ENCODE data around the gene MCF2L2. TPM values are rescaled to one million over a fixed set of nuclear protein-coding genes. Genes with fewer than 3 reads are reported as not detected.

Gene MCF2L2
- total RNA-seq, 1 experiment from 2014 or later: 1.7 TPM

DNA sequence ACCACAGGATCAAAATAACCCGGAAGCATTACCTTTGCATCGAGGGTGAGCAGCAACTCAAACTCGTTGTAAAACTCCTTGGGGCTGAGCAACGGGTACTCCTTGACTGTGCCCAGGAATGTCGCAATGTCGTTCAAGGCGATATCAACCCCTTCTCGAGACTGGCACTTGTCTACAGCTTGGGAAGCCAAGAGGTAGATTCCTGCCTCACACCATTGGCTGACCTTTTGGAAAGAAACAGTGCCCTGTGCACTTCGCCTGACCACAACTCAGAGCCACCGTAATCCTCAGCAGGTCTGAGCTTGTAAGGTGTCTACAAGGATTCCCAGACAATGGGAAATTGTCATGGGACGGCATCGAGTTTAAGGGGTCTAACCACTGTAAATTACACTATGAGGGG lies 131.5 kb downstream of the MCF2L2 start:
- ChIA-PET CTCF (no interaction called here), POLR2A (ENCODE audit: unreplicated experiment) (no interaction called here)
- Histone ChIP-seq H3K4me3 (no peak overlapping the region), H3K27me3 (ENCODE audit: insufficient read depth, low read depth) (no peaks in the 10 kb centered on the region), H3K9me3 (ENCODE audit: insufficient read depth, low read depth) (peaks cover 3% of the 10 kb centered on the region), H4K20me1 (ENCODE audit: insufficient read depth) (no peaks in the 10 kb centered on the region), H3K27ac (no peak overlapping the region), H3F3A (ENCODE audit: insufficient read depth, low read depth) (peaks cover 30% of the 10 kb centered on the region), H2AFZ (no peak overlapping the region), H3K4me1 (replicated peaks; ENCODE audit: insufficient read depth) (peaks cover 48% of the 10 kb centered on the region), H3K4me2 (no peak overlapping the region), H3K9me2 (ENCODE audit: insufficient read depth) (no peaks in the 10 kb centered on the region), H3K79me2 (ENCODE audit: low read depth) (peaks cover 4% of the 10 kb centered on the region; the same call in 1 of the 2 replicates), H3K36me3 (ENCODE audit: low read depth) (peaks cover 27% of the 10 kb centered on the region)
- DNase-seq: no peak
- BruUV-seq (replicated peaks): no TSS peak
- intact Hi-C loops (cut with micrococcal nuclease; ENCODE audit: unreplicated experiment): no loop called here
- TF ChIP-seq, protein P1, sequence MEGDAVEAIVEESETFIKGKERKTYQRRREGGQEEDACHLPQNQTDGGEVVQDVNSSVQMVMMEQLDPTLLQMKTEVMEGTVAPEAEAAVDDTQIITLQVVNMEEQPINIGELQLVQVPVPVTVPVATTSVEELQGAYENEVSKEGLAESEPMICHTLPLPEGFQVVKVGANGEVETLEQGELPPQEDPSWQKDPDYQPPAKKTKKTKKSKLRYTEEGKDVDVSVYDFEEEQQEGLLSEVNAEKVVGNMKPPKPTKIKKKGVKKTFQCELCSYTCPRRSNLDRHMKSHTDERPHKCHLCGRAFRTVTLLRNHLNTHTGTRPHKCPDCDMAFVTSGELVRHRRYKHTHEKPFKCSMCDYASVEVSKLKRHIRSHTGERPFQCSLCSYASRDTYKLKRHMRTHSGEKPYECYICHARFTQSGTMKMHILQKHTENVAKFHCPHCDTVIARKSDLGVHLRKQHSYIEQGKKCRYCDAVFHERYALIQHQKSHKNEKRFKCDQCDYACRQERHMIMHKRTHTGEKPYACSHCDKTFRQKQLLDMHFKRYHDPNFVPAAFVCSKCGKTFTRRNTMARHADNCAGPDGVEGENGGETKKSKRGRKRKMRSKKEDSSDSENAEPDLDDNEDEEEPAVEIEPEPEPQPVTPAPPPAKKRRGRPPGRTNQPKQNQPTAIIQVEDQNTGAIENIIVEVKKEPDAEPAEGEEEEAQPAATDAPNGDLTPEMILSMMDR (conservative IDR thresholded peaks at IDR 0.05): no peak
- TF ChIP-seq EZH2 (IDR thresholded peaks at IDR 0.05; ENCODE audit: low read depth): no peak

DNA sequence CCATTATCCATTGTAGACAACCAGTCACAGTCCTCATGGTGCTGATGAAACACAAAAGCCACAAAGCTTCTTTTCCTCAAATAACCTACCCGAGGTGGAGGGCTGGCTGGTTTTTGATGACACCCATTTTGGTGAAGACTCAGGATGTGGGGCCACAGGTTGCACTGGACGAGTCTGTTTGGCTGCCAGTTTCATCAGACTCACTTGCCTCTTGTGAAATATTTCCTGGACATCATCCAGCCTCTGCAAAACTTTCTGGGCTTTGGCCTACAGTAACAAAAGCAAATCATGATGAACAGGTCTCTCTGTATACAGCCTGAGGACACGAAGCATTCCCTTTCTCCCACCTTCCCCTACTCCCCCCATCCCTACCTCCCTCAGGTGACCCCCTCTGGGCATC lies 133.2 kb downstream of the MCF2L2 start:
- Histone ChIP-seq H3F3A (ENCODE audit: insufficient read depth, low read depth) (peaks cover 41% of the 10 kb centered on the region), H4K20me1 (ENCODE audit: insufficient read depth) (no peaks in the 10 kb centered on the region), H3K4me1 (replicated peaks; ENCODE audit: insufficient read depth) (peaks cover 56% of the 10 kb centered on the region), H3K9me3 (ENCODE audit: insufficient read depth, low read depth) (peaks cover 3% of the 10 kb centered on the region), H3K79me2 (ENCODE audit: low read depth) (peaks cover 4% of the 10 kb centered on the region; the same call in 1 of the 2 replicates), H3K27ac (peak overlapping the region; percentile 89), H3K27me3 (ENCODE audit: insufficient read depth, low read depth) (no peaks in the 10 kb centered on the region), H2AFZ (no peak overlapping the region), H3K36me3 (ENCODE audit: low read depth) (peaks cover 27% of the 10 kb centered on the region), H3K9me2 (ENCODE audit: insufficient read depth) (no peaks in the 10 kb centered on the region), H3K4me3 (no peak overlapping the region), H3K4me2 (peak overlapping the region; percentile 46)
- intact Hi-C loops (cut with micrococcal nuclease; ENCODE audit: unreplicated experiment): loop anchor here (1.0 kb wide), 2 partner anchors 10 to 12 kb away; no protein-coding TSS in a partner anchor
- CTCF ChIA-PET: interaction anchor here (0.6 kb wide), 1 partner anchor 110 kb away, joined by 3 read pairs; no protein-coding TSS in a partner anchor
- POLR2A ChIA-PET (ENCODE audit: unreplicated experiment): interaction anchor here (0.7 to 1.6 kb wide), 3 partner anchors 10 to 26 kb away, joined by 3 to 5 read pairs (median 4); no protein-coding TSS in a partner anchor
- DNase-seq: peak; percentile 88 to 98
- no peak for TF ChIP-seq EZH2 (IDR thresholded peaks at IDR 0.05; ENCODE audit: low read depth)
- TF ChIP-seq, protein P1 (conservative IDR thresholded peaks at IDR 0.05): no peak
- BruUV-seq (replicated peaks): no TSS peak

DNA sequence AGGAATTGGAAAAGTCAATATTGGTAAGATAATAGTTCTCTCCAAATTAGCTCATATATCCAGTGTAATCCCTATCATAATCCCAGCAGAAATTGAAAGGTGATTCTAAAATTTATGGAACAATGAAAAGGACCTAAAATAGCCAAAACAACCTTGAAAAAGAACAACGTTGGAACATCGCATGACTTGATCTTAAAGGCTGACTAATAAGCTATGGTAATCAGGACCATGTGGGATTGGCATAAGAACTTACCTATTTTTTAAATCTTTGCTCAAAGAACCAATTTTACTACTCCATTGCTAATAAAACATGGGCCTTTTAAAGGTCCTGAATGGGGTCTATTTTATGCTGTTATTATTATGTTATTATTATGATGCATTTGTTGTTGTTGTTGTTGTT lies 134.5 kb downstream of the MCF2L2 start:
- POLR2A ChIA-PET (ENCODE audit: unreplicated experiment): no interaction called here
- DNase-seq: no peak
- BruUV-seq (replicated peaks): no TSS peak
- TF ChIP-seq EZH2 (IDR thresholded peaks at IDR 0.05; ENCODE audit: low read depth): no peak
- TF ChIP-seq, protein P1 (conservative IDR thresholded peaks at IDR 0.05): no peak
- Histone ChIP-seq H3K9me2 (ENCODE audit: insufficient read depth) (no peaks in the 10 kb centered on the region), H3K9me3 (ENCODE audit: insufficient read depth, low read depth) (peaks cover 3% of the 10 kb centered on the region), H2AFZ (no peak overlapping the region), H3K4me3 (no peak overlapping the region), H3K4me2 (no peak overlapping the region), H3F3A (ENCODE audit: insufficient read depth, low read depth) (peaks cover 41% of the 10 kb centered on the region), H3K27me3 (ENCODE audit: insufficient read depth, low read depth) (no peaks in the 10 kb centered on the region), H3K4me1 (replicated peaks; ENCODE audit: insufficient read depth) (peaks cover 59% of the 10 kb centered on the region), H4K20me1 (ENCODE audit: insufficient read depth) (no peaks in the 10 kb centered on the region), H3K36me3 (ENCODE audit: low read depth) (peaks cover 27% of the 10 kb centered on the region), H3K27ac (0 out of 2 replicates have a peak overlapping the region, but pooled peaks have one; percentile 3), H3K79me2 (ENCODE audit: low read depth) (peaks cover 9% of the 10 kb centered on the region)
- CTCF ChIA-PET: interaction anchor here (0.6 kb wide), 1 partner anchor 22 kb away, joined by 3 read pairs; no protein-coding TSS in a partner anchor
- intact Hi-C loops (cut with micrococcal nuclease; ENCODE audit: unreplicated experiment): no loop called here
